KMS-11 (cell line): ENCODE results near the gene TMED7.

Experiments used
- H2AFZ ChIP-seq: fragments of 200-600 bp; sonication (generic); 2 replicates; pipeline ENCODE4 v1.6.1; 2016; ENCODE audit warnings: antibody characterized with exemption, mixed run types, low read depth
- H3K27ac ChIP-seq: fragments of 200-600 bp; sonication (generic); 2 replicates; pipeline ENCODE4 v1.6.1; 2016; ENCODE audit warnings: mild to moderate bottlenecking, mixed run types
- H3K27me3 ChIP-seq: fragments of 200-600 bp; sonication (generic); 2 replicates; pipeline ENCODE4 v1.6.1; 2017; ENCODE audit warnings: mild to moderate bottlenecking, low read depth, mixed run types, moderate library complexity; ENCODE audit not compliant: insufficient read depth
- H3K36me3 ChIP-seq: fragments of 200-600 bp; sonication (generic); 2 replicates; pipeline ENCODE4 v1.6.1; 2017; ENCODE audit warnings: mild to moderate bottlenecking, mixed run types; ENCODE audit not compliant: insufficient read depth
- H3K4me1 ChIP-seq: fragments of 200-600 bp; sonication (generic); 2 replicates; pipeline ENCODE4 v1.6.1; 2016; ENCODE audit warnings: mild to moderate bottlenecking, low read depth, mixed run types; ENCODE audit not compliant: poor library complexity, severe bottlenecking
- H3K4me2 ChIP-seq: fragments of 200-600 bp; sonication (generic); 2 replicates; pipeline ENCODE4 v1.7.0; 2016; ENCODE audit warnings: mild to moderate bottlenecking, mixed run types
- H3K4me3 ChIP-seq: fragments of 200-600 bp; sonication (generic); IDR thresholded peaks from 2 replicates; pipeline ENCODE4 v1.6.1; 2017; ENCODE audit warnings: low read depth, low read length, mixed read lengths; ENCODE audit not compliant: insufficient read depth
- H3K79me2 ChIP-seq: fragments of 200-600 bp; sonication (generic); 2 replicates; pipeline ENCODE4 v1.6.1; 2016; ENCODE audit warnings: low read depth, mixed run types; ENCODE audit not compliant: insufficient read depth
- H3K9ac ChIP-seq: fragments of 200-600 bp; sonication (generic); 2 replicates; pipeline ENCODE4 v1.6.1; 2016; ENCODE audit warnings: mild to moderate bottlenecking, mixed run types
- H4K20me1 ChIP-seq: fragments of 200-600 bp; sonication (generic); 2 replicates; pipeline ENCODE4 v1.6.1; 2016; ENCODE audit warnings: mild to moderate bottlenecking, mixed run types; ENCODE audit not compliant: insufficient read depth
- CTCF ChIP-seq: fragments of 200-600 bp; sonication (generic); conservative IDR thresholded peaks from 2 replicates; pipeline ENCODE4 v1.6.1; 2017; ENCODE audit warnings: low read depth, mild to moderate bottlenecking, antibody characterized with exemption, low read length, moderate library complexity, mixed read lengths

Gene TMED7

GRCh38 chr5:115637507-115637906 lies 11.7 kb upstream of the TMED7 start:
- TF ChIP-seq CTCF, result no peak
- H3K4me3 ChIP-seq, result no peak overlapping the region
- H4K20me1 ChIP-seq, result no peaks in the 10 kb centered on the region
- no peak overlapping the region for H3K27ac ChIP-seq
- peaks cover 29% of the 10 kb centered on the region for H3K27me3 ChIP-seq
- H3K9ac ChIP-seq, result no peak overlapping the region
- H3K4me2 ChIP-seq, result no peak overlapping the region
- no peaks in the 10 kb centered on the region for H3K79me2 ChIP-seq
- H3K4me1 ChIP-seq, result peaks cover 32% of the 10 kb centered on the region
- H2AFZ ChIP-seq, result no peak overlapping the region
- no peaks in the 10 kb centered on the region for H3K36me3 ChIP-seq

DNA sequence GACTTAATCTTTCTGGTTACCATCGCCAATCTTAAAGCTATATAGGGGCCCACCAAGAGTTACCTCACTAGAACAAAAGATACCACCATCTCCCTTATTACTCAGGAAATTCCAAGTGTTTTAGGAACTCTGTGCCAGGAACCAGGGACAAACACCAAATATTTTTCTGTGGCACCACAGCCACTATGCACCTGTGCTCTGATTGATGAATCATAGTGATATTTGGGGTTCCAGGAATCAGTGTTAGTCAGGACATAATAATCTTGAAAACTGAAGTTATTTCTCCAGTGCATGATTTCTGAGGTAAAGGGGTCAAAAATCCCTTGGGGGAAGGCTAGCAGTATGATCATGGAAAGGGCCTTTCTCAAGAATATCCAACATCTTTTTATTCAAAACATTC lies 10.2 kb upstream of the TMED7 start:
- Histone ChIP-seq H3K27ac (no peak overlapping the region), H3K9ac (no peak overlapping the region), H3K4me3 (no peak overlapping the region), H3K27me3 (peaks cover 40% of the 10 kb centered on the region), H3K4me2 (no peak overlapping the region), H3K4me1 (peaks cover 32% of the 10 kb centered on the region), H3K79me2 (no peaks in the 10 kb centered on the region), H3K36me3 (no peaks in the 10 kb centered on the region), H4K20me1 (no peaks in the 10 kb centered on the region), H2AFZ (no peak overlapping the region)
- TF ChIP-seq CTCF, result no peak

DNA sequence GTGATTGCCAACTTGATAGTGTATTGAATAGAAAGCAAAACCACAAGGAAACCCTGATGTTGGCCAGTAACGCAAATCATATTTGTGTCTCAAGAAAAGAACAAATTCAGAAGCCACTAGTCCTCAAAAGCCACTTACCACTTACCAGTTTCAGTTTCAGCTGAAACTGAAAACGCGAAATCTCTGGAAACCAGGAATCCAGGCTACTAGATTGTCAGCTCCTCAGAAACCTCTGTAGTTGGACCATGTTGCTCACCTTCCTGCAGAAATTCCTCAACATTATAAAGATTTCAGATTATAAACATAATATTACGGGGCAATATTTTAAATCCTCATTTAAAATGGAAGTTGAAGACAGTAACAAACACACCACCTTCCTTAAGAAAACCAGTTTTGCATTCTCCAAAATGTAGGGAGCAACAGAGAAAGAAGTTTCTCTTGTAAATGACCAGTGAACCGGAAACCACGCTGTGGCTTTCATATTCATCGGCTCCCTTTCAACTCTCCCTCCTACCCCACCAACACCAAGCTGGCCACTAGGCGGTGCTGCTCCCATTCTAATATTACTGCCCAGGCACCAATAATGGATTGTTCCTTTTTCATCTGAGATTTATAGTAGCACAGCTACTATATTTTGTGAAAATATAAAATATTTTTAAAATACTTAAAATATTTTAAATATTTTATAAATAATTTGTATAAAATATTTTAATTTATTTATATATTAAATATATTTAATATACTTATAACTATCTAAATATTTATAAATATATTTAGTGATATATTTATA lies 8.7 kb upstream of the TMED7 start:
- no peak overlapping the region for H3K4me3 ChIP-seq
- peak overlapping the region; percentile 17; the same call in 1 of the 2 replicates for H3K27ac ChIP-seq

DNA sequence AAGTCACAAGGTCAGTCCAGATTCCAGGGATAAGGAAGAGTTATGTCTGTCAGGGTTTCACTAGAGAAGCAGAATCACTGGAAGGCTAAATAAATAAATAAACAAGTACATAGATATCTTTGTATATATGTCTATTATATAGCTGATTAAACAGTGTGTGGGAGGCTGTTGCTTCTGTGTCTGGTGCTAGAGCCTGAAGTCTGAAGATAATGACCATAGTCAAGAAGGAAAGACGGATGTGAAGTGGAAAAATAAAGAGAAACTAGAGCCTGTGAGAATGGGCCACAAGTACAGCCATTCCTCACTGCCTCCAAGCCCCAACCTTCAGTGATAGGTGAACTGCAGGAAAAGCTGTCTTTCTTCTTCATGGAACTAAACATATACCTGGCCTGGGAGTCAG lies 4.1 kb upstream of the TMED7 start:
- Histone ChIP-seq H4K20me1 (no peaks in the 10 kb centered on the region), H3K79me2 (peaks cover 6% of the 10 kb centered on the region), H3K4me2 (no peak overlapping the region), H3K36me3 (no peaks in the 10 kb centered on the region), H3K27me3 (peaks cover 30% of the 10 kb centered on the region), H3K4me3 (no peak overlapping the region), H3K9ac (no peak overlapping the region), H3K27ac (no peak overlapping the region), H2AFZ (no peak overlapping the region), H3K4me1 (peaks cover 30% of the 10 kb centered on the region)
- TF ChIP-seq CTCF, result no peak

More for the DNA sequence above, 8.7 kb upstream of the TMED7 start:
- Histone ChIP-seq H4K20me1 (no peaks in the 10 kb centered on the region), H3K4me2 (peak overlapping the region; percentile 85), H3K36me3 (no peaks in the 10 kb centered on the region), H3K9ac (no peak overlapping the region), H2AFZ (no peak overlapping the region), H3K79me2 (no peaks in the 10 kb centered on the region), H3K27me3 (peaks cover 50% of the 10 kb centered on the region), H3K4me1 (peaks cover 32% of the 10 kb centered on the region)
- TF ChIP-seq CTCF, result peak; percentile 85
